ENCODE results near the gene TMUB2. TPM values are rescaled to one million over a fixed set of nuclear protein-coding genes. Genes with fewer than 3 reads are reported as not detected.

The TMUB2 gene
- total RNA-seq, 3 donors from 2014 or later: 47.2 to 58.6 (median 49.1) TPM

- Histone ChIP-seq H3K9me3 (no peaks in the 10 kb centered on the region), H3K4me3 (no peak overlapping the region), H3K4me1 (ENCODE audit: low read depth) (peaks cover 13% of the 10 kb centered on the region), H3K36me3 (ENCODE audit: low read depth) (no peaks in the 10 kb centered on the region)
- intact Hi-C loops (cut with DNase I, micrococcal nuclease): loop anchor here (5.0 to 10.0 kb wide), 2 partner anchors 106 to 123 kb away; no protein-coding TSS in a partner anchor
- no peak for TF ChIP-seq CTCF (IDR thresholded peaks at IDR 0.05)
- DNase-seq (no peak), ATAC-seq (no peak)
These were observed 24.8 kb downstream of the TMUB2 start for GRCh38 chr17:44211281-44212265.

- no peaks in the 10 kb centered on the region for H3K36me3 ChIP-seq (ENCODE audit: low read depth)
- DNase-seq: no peak
- H3K4me1 ChIP-seq (ENCODE audit: low read depth): peaks cover 19% of the 10 kb centered on the region
- H3K4me3 ChIP-seq: no peak overlapping the region
- intact Hi-C loops (cut with DNase I, micrococcal nuclease): loop anchor here (5.0 to 10.0 kb wide), 2 partner anchors 105 to 122 kb away; no protein-coding TSS in a partner anchor
- ATAC-seq: no peak
- TF ChIP-seq CTCF (IDR thresholded peaks at IDR 0.05): no peak
- no peaks in the 10 kb centered on the region for H3K9me3 ChIP-seq
These were observed 26.0 kb downstream of the TMUB2 start for GRCh38 chr17:44212507-44213402.

- no peak for ATAC-seq
- intact Hi-C loops (cut with DNase I, micrococcal nuclease): loop anchor here (5.0 to 10.0 kb wide), 2 partner anchors 104 to 121 kb away; no protein-coding TSS in a partner anchor
- Histone ChIP-seq H3K4me3 (no peak overlapping the region), H3K9me3 (no peaks in the 10 kb centered on the region), H3K36me3 (ENCODE audit: low read depth) (no peaks in the 10 kb centered on the region), H3K4me1 (ENCODE audit: low read depth) (peaks cover 25% of the 10 kb centered on the region)
- peak in 1 of 3 donors; percentile 48 for DNase-seq
- TF ChIP-seq CTCF (IDR thresholded peaks at IDR 0.05): no peak
These were observed 26.8 kb downstream of the TMUB2 start for GRCh38 chr17:44213403-44214229.

- H3K36me3 ChIP-seq (ENCODE audit: low read depth): no peaks in the 10 kb centered on the region
These were observed 27.4 kb downstream of the TMUB2 start for GRCh38 chr17:44214230-44214494.

More at GRCh38 chr17:44214230-44214494, 27.4 kb downstream of the TMUB2 start:
- no peak overlapping the region for H3K4me3 ChIP-seq
- no peaks in the 10 kb centered on the region for H3K9me3 ChIP-seq
- TF ChIP-seq CTCF (IDR thresholded peaks at IDR 0.05): no peak
- intact Hi-C loops (cut with DNase I, micrococcal nuclease): loop anchor here (5.0 to 10.0 kb wide), 2 partner anchors 103 to 121 kb away; no protein-coding TSS in a partner anchor
- H3K4me1 ChIP-seq (ENCODE audit: low read depth): peaks cover 25% of the 10 kb centered on the region
- no peak for ATAC-seq
- DNase-seq: no peak
